ENCODE measurements around the gene GJB2.

GJB2 gene

GRCh38 chr13:20141238-20142022 lies 51.3 kb downstream of the GJB2 start:
- no peak for DNase-seq (ENCODE audit: low read depth, low spot score)

- no peak for DNase-seq (ENCODE audit: low read depth, low spot score)
These were observed 52.3 kb downstream of the GJB2 start for GRCh38 chr13:20140487-20140886.

- no peak for DNase-seq (ENCODE audit: low read depth, low spot score)
These were observed 54.9 kb downstream of the GJB2 start for GRCh38 chr13:20137875-20138274.

All from activated naive CD8-positive, alpha-beta T cell treated with anti-CD3 and anti-CD28 coated beads, Interleukin-2, amount 50 U/mL, for 16 hours (primary cell).